NCI-H2107 treated with DMSO at 0.1 percent for 48 hours (cell line): ENCODE measurements around the gene GXYLT2.

Experiments used
- DNase-seq: peaks from one replicate; lab custom pipeline; 2025; ENCODE audit not compliant: unreplicated experiment; lab: John Stamatoyannopoulos, UW

The GXYLT2 gene, protein sequence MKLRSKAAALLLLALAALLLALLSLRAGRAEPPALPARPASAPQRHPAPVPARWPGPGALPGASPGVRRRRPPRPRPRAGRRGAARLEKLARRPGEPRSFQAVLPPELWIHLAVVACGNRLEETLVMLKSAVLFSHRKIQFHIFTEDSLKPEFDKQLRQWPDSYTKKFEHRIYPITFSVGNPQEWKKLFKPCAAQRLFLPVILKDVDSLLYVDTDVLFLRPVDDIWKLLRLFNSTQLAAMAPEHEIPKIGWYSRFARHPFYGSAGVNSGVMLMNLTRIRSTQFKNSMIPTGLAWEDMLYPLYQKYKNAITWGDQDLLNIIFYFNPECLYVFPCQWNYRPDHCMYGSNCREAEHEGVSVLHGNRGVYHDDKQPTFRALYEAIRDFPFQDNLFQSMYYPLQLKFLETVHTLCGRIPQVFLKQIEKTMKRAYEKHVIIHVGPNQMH

DNA sequence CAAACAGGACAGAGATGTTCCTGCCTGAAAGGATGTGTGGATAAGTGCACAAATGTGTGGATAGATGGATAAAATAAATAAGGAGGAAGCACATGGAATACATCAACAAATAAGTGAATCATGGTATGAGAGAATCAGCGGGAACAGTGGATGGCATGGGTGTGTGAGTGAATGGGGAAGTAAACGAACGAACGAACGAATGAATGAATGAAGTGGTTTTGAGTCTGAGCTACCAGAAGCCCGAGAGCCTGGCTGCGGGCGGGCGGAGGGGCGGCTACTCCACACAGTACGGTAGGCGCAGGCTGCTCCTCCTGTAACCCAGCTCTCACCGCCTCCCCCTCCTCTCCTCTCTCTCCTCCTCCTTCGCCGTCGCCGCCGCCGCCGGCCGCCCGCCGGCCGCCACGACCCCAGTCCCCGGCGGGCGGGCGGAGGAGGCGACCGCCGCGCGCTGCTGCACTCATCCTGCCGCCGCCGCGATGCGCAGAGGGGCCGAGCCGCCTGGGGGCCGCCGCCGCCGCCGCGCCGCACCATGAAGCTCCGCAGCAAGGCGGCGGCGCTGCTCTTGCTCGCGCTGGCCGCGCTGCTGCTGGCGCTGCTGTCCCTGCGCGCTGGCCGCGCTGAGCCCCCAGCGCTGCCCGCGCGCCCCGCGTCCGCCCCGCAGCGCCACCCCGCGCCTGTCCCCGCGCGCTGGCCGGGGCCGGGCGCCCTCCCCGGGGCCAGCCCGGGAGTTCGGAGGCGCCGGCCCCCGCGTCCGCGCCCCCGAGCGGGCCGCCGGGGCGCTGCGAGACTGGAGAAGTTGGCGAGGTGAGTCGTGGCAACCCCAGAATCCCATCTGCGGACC is at the start of gene GXYLT2:
TSS of gene GXYLT2 (plus strand) at position 342 of the 841 bp plus-strand sequence. CDS start at position 530, 188 bp downstream.
- no peak for DNase-seq

- DNase-seq, result peak; percentile 57
These were observed 48.8 kb upstream of the GXYLT2 start for GRCh38 chr3:72839057-72839456.

- DNase-seq, result no peak
These were observed 43.3 kb upstream of the GXYLT2 start for GRCh38 chr3:72844436-72844993.

DNA sequence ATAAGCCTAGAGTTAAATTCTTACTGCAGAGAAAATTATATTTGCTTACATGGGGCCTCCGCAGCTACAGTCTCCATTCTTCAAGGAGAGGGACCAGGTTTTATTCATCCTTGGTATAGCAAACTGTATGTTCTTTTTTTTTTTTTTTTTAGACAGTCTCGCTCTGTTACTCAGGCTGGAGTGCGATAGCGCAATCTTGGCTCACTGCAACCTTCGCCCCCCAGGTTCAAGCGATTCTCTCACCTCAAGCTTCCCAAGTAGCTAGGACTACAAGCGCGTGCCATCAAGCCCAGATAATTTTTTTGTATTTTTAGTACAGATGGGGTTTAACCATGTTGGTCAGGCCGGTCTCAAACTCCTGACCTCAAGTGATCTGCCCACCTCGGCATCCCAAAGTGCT is 41.7 kb upstream of the GXYLT2 start:
- no peak for DNase-seq

DNA sequence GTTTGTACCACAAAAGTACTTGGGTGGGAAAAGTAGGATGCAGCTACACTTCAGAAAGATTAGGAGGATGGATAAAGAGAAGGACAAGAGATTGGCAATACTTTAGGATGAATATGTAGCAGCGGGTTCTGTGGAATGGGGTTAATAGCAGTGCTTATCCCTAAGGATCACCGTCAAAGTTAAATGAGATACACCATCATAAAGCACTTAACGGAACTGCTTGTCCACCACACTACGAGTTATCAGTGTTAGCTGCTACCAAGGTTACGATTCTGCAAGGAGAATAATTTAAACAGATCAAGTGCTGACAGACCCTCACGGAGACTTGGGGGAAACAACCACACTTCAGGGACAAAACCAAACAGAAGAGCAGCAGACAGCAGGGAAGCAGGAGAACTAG is 40.6 kb upstream of the GXYLT2 start:
- no peak for DNase-seq

- peak; percentile 66 for DNase-seq
These were observed 39.8 kb upstream of the GXYLT2 start, which contains the start of gene SHQ1 for GRCh38 chr3:72847751-72848702. Gene SHQ1 (minus strand): TSS chr3:72848445. CDS start chr3:72848340, 105 bp downstream.

GRCh38 chr3:72848703-72849081 is 39.2 kb upstream of the GXYLT2 start:
- DNase-seq, result peak; percentile 61

DNA sequence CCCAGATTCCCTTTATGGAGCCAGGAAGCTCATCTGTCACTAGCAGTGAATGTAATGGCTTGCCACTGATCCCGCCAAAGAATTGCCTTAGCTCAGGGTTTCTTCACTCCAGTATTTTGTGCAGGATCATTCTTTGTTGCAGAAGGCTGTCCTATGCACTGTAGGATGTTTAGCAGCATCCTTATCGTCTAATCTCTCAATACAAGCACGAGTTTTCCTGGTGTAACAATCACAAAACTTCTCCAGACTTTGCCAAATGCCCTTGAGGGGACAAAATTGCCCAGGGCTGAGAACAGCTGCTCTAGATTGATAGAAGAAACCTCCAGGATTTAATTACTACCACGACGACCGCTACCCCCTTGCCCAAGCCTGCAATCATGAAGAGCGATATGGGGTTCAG is 32.8 kb upstream of the GXYLT2 start:
- no peak for DNase-seq

GRCh38 chr3:72860053-72860452 is 27.8 kb upstream of the GXYLT2 start:
- no peak for DNase-seq

GRCh38 chr3:72860846-72861245 is 27.0 kb upstream of the GXYLT2 start:
- no peak for DNase-seq

DNA sequence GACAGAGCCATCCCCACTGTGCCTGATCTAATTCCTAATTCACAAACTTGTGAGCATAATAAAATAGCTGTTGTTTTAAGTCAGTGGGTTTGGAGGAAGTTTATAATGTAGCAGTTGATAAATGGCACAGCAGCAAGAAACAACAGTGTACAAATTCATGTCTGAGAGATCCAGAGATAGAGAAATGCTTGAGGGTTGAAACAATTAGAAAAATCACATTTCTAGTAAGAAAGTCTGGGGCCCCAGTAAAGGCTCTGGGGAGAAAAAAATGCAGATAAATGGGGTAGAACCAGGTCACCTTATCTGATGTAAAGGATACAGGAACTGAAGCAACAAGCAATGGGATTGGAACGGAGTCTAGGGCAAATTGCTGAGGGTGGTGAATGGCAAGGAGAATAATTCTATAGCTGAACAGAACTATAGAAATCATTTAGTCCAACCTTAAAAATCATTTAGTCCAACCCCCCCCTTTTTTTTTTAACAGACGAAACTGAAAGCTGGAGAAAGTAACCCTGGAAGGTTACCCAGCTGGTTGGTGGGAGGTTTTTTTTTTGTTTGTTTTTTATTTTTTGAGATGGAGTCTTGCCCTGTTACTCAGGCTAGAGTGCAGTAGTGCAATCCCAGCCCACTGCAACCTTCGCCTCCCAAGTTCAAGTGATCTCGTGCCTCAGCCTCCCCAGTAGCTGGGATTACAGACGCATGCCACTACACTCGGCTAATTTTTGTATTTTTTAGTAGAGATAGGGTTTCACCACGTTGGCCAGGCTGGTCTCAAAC is 25.3 kb upstream of the GXYLT2 start:
- DNase-seq, result no peak

- DNase-seq, result no peak
These were observed 15.7 kb upstream of the GXYLT2 start for GRCh38 chr3:72872183-72872582.

- no peak for DNase-seq
These were observed 522 bp upstream of the GXYLT2 start for GRCh38 chr3:72887343-72887704.

- DNase-seq, result no peak
These were observed 882 bp downstream of the GXYLT2 start for GRCh38 chr3:72888546-72889309.

DNA sequence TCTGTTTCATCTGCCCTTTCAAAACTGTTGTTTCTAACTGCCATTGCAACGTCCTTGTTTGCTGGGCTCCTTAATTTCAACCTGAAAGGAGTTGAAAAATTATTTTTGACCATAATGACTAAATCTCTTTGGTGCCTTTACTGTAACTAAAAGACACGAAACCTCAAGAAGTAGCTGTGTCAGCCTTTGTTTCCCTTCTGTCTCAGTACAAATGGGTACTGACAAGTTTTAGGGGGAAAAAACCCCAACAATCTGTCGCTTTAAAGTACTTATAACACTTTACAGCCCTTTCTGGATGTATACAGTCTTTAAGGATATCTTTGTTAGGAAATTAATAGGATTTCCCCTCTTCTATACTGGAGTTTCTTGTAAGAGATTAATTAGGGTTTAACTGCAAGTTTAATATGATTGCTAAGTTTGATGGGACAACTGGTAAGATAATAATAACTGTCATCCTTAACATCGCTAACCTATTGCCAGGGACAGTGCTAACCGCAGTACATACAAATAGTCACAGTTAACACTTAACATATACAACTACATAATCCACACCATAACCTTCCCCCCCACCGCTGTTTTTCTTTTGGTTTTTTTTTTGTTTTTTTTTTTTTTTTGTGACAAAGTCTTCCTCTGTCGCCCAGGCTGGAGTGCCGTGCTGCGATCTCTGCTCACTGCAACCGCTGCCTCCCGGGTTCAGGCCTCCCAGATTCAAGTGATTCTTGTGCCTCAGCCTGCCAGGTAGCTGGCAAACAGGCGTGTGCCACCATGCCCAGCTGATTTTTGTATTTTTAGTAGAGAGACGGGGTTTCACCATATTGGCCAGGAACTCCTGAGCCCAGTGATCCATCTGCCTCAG is 1.7 kb downstream of the GXYLT2 start:
- DNase-seq, result no peak

DNA sequence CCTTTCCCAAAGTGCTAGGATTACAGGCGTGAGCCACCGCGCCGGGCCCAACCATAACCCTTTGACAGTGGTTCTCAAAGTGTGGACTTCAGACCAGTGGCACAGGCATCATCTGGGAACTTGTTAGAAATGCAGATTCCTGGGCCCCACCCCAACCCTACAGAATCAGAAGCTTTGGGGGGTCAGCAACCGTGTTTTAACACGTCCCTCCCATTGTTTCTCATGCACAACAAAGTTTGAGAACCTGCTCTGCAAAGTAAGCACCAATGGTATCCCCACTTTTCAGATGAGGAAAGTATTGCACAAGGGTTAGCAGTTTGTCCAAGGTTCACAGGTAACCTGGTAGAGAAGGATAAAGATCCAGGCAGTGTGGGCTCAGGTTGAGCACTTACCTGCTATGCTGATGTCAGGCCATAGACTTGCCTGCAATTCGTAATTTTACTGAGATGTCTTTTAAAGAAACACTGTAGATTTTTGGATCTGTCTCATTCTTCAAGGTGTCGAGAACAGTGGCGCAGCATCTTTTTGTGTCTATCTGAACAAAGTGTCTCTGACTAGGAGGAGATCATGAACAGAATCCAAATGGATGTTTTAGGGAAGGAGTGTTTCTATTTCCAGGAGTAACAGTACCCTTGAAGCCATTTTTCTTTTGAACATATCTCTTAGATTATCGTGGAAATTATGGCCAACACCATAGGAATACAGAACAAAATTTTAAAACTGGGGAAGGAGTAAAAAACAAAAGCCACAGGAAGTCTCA is 2.5 kb downstream of the GXYLT2 start:
- DNase-seq, result no peak

GRCh38 chr3:72891053-72891855 is 3.4 kb downstream of the GXYLT2 start:
- no peak for DNase-seq
